Smooth muscle cell (in vitro differentiated cells): ENCODE data around the gene APCDD1. TPM values are rescaled to one million over a fixed set of nuclear protein-coding genes. Genes with fewer than 3 reads are reported as not detected.
"Not testable (repeated sequence)": the region's sequence is repeated elsewhere in the genome, so short reads cannot be mapped to it uniquely, and the experiment has no call there.

Experiments
- DNase-seq: peaks from one replicate; lab custom pipeline; 2025; ENCODE audit not compliant: unreplicated experiment; lab: John Stamatoyannopoulos, UW
- H2AFZ ChIP-seq: fragments of 200-600 bp; sonication (generic); 2 replicates; pipeline ENCODE4 v1.6.0; 2016; ENCODE audit warnings: antibody characterized with exemption, low read depth, mild to moderate bottlenecking
- H3F3A ChIP-seq: fragments of 200-600 bp; sonication (generic); 2 replicates; pipeline ENCODE4 v1.6.0; 2017; ENCODE audit warnings: antibody characterized with exemption, low read depth
- H3K27ac ChIP-seq: fragments of 200-600 bp; sonication (generic); 2 replicates; pipeline ENCODE4 v1.5.1; 2016; ENCODE audit warnings: low read depth, mild to moderate bottlenecking
- H3K27me3 ChIP-seq: fragments of 200-600 bp; sonication (generic); 2 replicates; pipeline ENCODE4 v1.6.1; 2016; ENCODE audit warnings: low read depth, mild to moderate bottlenecking
- H3K36me3 ChIP-seq: fragments of 200-600 bp; sonication (generic); 2 replicates; pipeline ENCODE4 v1.5.1; 2016; ENCODE audit warnings: low read depth
- H3K4me1 ChIP-seq: fragments of 200-600 bp; sonication (generic); 2 replicates; pipeline ENCODE4 v1.5.1; 2016; ENCODE audit warnings: low read depth
- H3K4me2 ChIP-seq: fragments of 200-600 bp; sonication (generic); 2 replicates; pipeline ENCODE4 v1.6.0; 2016; ENCODE audit warnings: mild to moderate bottlenecking
- H3K4me3 ChIP-seq: fragments of 200-600 bp; sonication (generic); 2 replicates; pipeline ENCODE4 v1.5.1; 2016; ENCODE audit warnings: mild to moderate bottlenecking
- H3K79me2 ChIP-seq: fragments of 200-600 bp; sonication (generic); 2 replicates; pipeline ENCODE4 v1.6.0; 2016; ENCODE audit warnings: low read depth, mild to moderate bottlenecking
- H3K9ac ChIP-seq: fragments of 200-600 bp; sonication (generic); 2 replicates; pipeline ENCODE4 v1.6.0; 2016; ENCODE audit warnings: low read depth
- H3K9me3 ChIP-seq: fragments of 200-600 bp; sonication (generic); replicated peaks from 2 replicates; pipeline ENCODE4 v1.5.1; 2016; ENCODE audit warnings: low read depth
- H4K20me1 ChIP-seq: fragments of 200-600 bp; sonication (generic); 2 replicates; pipeline ENCODE4 v1.6.0; 2016; ENCODE audit warnings: low read depth
- CTCF ChIP-seq: fragments of 200-600 bp; sonication (generic); IDR thresholded peaks from 2 replicates; pipeline ENCODE4 v1.5.1; 2017; ENCODE audit warnings: borderline replicate concordance, mild to moderate bottlenecking, antibody characterized with exemption; ENCODE audit not compliant: insufficient read depth, poor library complexity, severe bottlenecking
- WGBS: methylation state at CpG from one replicate; pipeline ENCODE4 v1.1.7; 2016; ENCODE audit warnings: low lambda C conversion rate; 5-methylcytosine and 5-hydroxymethylcytosine counted together
- polyA plus RNA-seq: library from polyadenylated mRNA; unstranded; fragments of >200 nt; fragmentation: Nextera tagmentation; extraction: Ambion mirVana; gene quantifications from 2 replicates; pipeline ENCODE4 v1.2.1, GENCODE V29; 2016
- total RNA-seq: library from RNA; depleted of rRNA; stranded (reverse); fragments of >200 nt; gene quantifications from 2 replicates; pipeline ENCODE4 v1.2.3, GENCODE V29; 2014

The APCDD1 gene
- total and polyA plus RNA-seq, 2 experiments from 2014 or later: 17.3 to 23.1 TPM

- no peak overlapping the region for H3K4me2 ChIP-seq
- H3K27ac ChIP-seq: no peak overlapping the region
- TF ChIP-seq CTCF: no peak
- H3F3A ChIP-seq: no peaks in the 10 kb centered on the region
- H3K36me3 ChIP-seq: no peaks in the 10 kb centered on the region
- H3K4me3 ChIP-seq: no peak overlapping the region
- peaks cover 3% of the 10 kb centered on the region for H4K20me1 ChIP-seq
- no peak for DNase-seq
- H2AFZ ChIP-seq: no peak overlapping the region
- no peaks in the 10 kb centered on the region for H3K27me3 ChIP-seq
- H3K9ac ChIP-seq: no peak overlapping the region
- peaks cover 46% of the 10 kb centered on the region for H3K79me2 ChIP-seq
- peaks cover 9% of the 10 kb centered on the region for H3K4me1 ChIP-seq
- 89% methylated on average over 2 of the region's 2 CpGs for WGBS
- no peaks in the 10 kb centered on the region for H3K9me3 ChIP-seq
Measured at GRCh38 chr18:10462597-10462996, 8.2 kb downstream of the APCDD1 start.

DNA sequence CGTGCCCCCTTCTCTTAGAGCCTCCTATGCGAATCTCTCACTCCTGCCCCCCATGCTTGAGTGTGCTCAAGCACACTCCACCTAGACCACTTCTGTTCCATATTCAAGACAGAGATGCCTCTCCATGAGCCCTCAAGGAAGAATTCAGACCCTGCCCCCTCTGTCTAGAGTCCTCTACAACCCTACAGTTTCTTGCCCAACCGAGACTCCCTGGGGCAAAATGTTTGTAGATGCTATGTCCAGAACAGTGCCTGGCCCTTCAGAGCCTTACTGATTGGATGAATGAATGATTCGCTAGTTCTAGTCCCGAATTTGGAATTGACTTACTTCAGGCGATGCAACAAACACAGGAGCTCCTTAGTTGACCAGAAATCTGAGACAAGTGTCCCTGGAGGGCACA is 8.7 kb downstream of the APCDD1 start:
- Histone ChIP-seq H3K27me3 (no peaks in the 10 kb centered on the region), H3F3A (no peaks in the 10 kb centered on the region), H3K4me3 (no peak overlapping the region), H3K27ac (no peak overlapping the region), H3K4me2 (no peak overlapping the region), H4K20me1 (peaks cover 3% of the 10 kb centered on the region), H3K9ac (no peak overlapping the region), H3K79me2 (peaks cover 42% of the 10 kb centered on the region), H3K4me1 (peaks cover 4% of the 10 kb centered on the region), H2AFZ (no peak overlapping the region), H3K9me3 (no peaks in the 10 kb centered on the region), H3K36me3 (no peaks in the 10 kb centered on the region)
- whole genome bisulfite sequencing: 91% methylated on average over 6 of the region's 6 CpGs
- no peak for DNase-seq
- no peak for TF ChIP-seq CTCF

DNA sequence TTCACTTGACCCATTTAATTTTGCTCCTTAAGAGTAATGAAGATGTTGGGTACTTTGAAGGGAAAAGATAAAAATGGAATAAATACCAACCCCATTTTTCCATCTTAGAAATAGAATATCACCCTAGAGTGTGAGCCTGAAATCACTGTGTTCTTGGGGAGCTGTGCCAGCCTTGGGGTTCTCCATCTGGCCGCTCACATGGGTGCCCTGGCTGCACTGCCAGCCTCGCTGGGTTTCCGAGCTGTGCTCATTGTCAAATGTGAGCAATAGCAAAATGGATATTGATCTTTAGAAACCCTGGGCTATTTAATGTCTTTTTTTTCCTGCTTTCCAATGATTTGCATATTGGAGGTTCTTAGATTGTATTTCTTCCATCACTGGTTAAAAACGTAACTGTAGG is 9.3 kb downstream of the APCDD1 start:
- Histone ChIP-seq H3K4me1 (no peaks in the 10 kb centered on the region), H3K9ac (no peak overlapping the region), H3K27ac (no peak overlapping the region), H3K79me2 (peaks cover 35% of the 10 kb centered on the region), H3K4me2 (no peak overlapping the region), H3K4me3 (no peak overlapping the region), H3F3A (no peaks in the 10 kb centered on the region), H2AFZ (no peak overlapping the region), H4K20me1 (no peaks in the 10 kb centered on the region), H3K36me3 (no peaks in the 10 kb centered on the region), H3K27me3 (no peaks in the 10 kb centered on the region), H3K9me3 (no peaks in the 10 kb centered on the region)
- WGBS: 93% methylated on average over 4 of the region's 4 CpGs
- no peak for DNase-seq
- no peak for TF ChIP-seq CTCF

- H3K4me2 ChIP-seq, H3F3A ChIP-seq, H3K4me1 ChIP-seq, DNase-seq, H2AFZ ChIP-seq, H3K36me3 ChIP-seq, H3K27me3 ChIP-seq, H3K9me3 ChIP-seq, H4K20me1 ChIP-seq, H3K27ac ChIP-seq, H3K4me3 ChIP-seq, H3K9ac ChIP-seq: not testable (repeated sequence)
- 100% methylated on average over 2 of the region's 2 CpGs for WGBS
- peaks cover 30% of the 10 kb centered on the region for H3K79me2 ChIP-seq
Measured at GRCh38 chr18:10464161-10464648, 9.8 kb downstream of the APCDD1 start.
